T-helper 2 cell (primary cell): ENCODE measurements around the gene CENPX.

ENCODE experiments used
- DNase-seq, 5 experiments: peaks; one replicate each; pipeline versions ENCODE4 v3.0.0 to v3.0.0-alpha.2; 2012 to 2022
- total RNA-seq, 2 donors: gene quantifications; one replicate each; lab custom pipeline; 2026; lab: John Stamatoyannopoulos, UW

CENPX gene
- 7.8 to 11.2 reads per million in 2 donors for total RNA-seq

- no peak for DNase-seq
These were observed at the start of gene CENPX for GRCh38 chr17:82022310-82022980. TSS of gene CENPX (minus strand) at chr17:82022878. CDS start at chr17:82022861, 17 bp downstream.

GRCh38 chr17:82070611-82071010 is 47.9 kb upstream of the CENPX start:
- no peak for DNase-seq

- DNase-seq, result peak; percentile 44 to 82 (median 51)
These were observed 43.1 kb upstream of the CENPX start, which contains the start of gene DUS1L for GRCh38 chr17:82065638-82066303. TSS of gene DUS1L (minus strand) at chr17:82065804. CDS start at chr17:82065059, 745 bp downstream.

- no peak for DNase-seq
These were observed 42.5 kb upstream of the CENPX start for GRCh38 chr17:82065193-82065637.

GRCh38 chr17:82064433-82065192 is 41.9 kb upstream of the CENPX start:
- DNase-seq, result no peak

GRCh38 chr17:82063424-82064415 is 41.0 kb upstream of the CENPX start:
- no peak for DNase-seq

- no peak for DNase-seq
These were observed 40.3 kb upstream of the CENPX start for GRCh38 chr17:82062984-82063368.

DNA sequence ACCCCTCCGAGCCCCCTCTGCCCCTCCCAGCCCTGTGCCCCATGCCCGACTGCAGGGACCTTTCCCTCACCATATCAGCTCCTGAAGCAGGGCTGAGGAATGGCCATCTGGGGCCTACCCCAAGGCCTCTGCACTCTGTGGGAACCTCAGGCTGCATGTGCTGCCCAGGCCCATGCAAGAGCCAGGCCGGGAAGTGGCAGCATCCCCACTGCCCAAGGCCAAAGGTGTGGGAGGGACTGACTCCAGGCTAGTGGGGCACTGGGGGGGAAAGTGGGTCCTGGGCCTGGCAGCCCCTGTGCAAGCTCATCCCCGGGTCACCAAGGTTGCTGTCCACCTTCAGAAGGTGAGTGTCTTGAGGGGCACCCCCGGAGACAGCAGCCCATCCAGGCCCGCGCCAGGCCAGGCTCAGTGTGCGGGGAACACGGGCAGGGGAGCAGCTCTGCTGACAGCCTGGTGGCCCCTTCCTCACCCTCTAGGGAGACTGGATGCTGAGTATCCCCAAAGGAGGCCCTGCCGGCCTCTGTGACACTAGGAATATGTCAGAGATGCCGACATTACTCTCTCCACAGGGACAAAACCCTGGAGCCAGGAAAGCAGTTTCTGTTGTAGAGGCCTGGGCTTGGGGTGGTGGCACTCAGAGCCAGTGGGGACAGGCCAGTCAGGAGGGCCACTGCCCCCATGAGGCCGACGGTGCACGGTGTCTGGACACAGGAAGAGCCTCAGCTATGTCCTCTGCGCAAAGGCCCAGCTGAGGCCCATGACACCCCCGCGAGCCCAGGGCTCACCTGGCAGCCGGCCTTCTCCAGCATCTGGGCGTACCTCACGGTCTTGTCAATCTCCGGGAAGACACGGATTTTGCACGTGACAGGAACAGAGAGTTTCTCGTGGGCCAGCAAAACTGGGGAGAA is 39.7 kb upstream of the CENPX start:
- DNase-seq, result no peak

DNA sequence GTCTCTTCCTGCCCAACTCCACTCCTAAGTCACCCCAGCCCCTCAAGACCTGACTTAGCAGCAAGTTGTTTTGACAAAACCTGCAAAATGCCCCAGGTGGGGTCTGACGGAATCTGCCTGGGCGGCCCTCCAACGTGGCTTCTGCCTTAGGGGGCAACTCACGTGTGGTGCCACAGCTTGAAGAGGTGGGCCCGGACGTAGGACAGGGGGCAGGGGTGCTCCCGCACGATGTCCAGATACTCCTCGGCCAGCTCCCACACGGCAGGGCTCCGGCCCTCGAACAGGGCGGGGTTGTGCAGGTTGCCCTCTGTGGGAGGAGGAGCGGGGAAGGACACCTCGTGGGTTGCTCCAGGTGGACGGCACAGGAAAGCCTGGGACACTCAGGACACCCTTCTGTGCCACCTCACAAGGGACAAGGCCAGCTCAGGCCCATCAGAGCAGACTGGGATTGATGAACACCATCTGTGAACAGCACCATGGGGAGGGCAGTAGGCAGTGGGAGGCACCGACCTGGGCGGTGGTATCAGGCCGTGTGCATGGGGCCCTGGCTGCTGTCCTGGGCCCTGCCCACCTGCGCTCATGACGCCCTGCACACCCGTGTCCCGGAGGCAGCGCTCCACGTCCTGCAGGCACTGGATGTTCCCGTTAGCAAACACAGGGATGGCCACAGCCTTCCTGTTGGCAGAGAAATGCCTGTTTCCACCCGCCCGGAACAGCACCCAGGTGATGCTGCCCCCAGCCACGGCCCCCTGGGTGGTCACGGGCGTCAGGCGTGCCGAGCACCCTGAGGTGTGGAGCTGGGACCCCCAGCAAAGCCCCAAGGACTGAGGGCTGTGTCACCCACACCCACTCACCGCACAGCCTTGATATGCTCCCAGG is 38.6 kb upstream of the CENPX start:
- DNase-seq, result no peak

GRCh38 chr17:82060614-82061013 is 37.9 kb upstream of the CENPX start:
- no peak for DNase-seq

DNA sequence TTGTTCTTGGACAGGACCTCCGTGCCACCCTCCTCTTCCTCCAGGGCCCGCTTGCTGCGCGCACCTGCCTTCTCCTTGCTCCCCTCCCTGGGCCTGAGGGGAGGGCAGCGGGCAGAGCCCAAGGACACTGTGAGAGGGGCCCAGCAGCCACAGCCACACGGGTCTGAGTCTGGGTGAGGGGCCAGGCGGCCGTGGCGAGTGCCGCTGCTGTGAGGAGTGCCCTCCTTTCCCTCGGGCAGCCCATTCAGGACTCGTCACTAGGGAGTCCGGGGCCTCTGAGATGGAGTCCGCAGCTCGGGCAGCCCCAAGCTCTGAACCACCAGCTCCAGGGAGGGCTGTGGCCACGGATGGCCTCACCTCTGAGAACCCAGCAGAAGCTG is 37.3 kb upstream of the CENPX start:
- DNase-seq, result no peak

DNA sequence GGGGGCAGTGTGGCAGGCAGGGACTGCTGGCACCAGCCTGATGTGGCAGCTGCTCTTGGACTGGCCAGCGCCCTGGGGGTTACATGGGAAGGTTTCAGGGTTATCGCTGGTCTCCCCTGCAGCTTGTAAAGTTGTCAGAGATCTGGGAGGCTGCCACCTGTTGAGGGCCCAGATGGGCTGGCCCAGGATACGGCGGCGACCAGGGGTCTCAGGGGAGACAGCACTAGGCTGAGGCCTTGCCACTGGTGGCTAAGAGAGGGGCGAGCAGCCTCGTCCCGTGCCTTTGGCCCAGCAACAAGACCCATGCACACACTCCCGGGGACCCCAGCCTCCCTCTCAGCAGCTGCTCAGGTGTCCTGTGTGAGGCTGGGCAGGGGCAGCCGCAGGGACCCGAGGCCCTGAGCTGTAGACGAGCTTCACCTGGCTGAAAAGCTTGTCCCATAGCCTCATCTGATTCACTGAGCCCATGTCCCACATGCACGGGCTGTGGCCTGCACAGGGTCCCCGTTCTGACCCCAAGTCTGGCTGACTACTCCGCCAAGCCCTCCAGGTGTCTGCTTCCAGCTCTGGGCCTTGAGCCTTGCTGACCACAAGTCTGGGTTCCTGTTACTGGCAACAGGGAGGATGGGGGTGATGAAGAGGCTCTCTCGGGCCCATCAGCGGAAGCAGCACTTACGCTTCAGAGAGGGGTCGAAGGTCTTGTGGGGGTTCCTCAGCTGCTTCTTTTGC is 36.8 kb upstream of the CENPX start:
- no peak for DNase-seq

- DNase-seq, result no peak
These were observed 36.2 kb upstream of the CENPX start for GRCh38 chr17:82058855-82059249.

DNA sequence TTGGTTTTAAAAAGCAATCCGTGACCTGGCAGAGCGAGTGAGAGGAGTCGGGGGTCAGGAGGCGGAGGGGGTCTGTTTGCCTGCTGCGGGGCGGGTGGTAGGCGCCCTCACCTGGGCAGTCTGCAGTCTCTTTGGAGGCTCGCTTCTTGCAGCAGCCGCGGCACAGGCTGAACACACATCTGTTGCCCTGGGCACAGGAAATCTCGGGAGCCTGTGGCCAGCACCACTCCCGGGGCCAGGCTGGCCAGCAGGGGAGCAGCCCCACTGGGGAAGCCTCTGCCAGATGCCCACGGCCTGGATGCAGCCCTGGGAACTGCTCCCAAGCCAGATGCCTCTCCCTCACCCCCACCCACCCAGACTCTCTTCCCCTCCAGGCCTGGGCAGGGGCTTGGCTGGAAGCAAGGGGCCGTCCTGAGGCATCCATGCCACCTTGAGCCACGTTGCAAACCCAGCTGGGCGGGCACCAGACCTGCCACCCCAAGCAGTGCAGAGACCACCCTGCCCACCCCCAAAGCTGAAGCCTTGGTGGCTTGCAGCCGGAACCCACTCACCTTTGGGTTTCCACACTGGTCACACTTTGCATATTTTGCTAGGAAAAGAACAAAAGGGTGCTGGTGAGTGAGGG is 35.7 kb upstream of the CENPX start:
- DNase-seq, result no peak

DNA sequence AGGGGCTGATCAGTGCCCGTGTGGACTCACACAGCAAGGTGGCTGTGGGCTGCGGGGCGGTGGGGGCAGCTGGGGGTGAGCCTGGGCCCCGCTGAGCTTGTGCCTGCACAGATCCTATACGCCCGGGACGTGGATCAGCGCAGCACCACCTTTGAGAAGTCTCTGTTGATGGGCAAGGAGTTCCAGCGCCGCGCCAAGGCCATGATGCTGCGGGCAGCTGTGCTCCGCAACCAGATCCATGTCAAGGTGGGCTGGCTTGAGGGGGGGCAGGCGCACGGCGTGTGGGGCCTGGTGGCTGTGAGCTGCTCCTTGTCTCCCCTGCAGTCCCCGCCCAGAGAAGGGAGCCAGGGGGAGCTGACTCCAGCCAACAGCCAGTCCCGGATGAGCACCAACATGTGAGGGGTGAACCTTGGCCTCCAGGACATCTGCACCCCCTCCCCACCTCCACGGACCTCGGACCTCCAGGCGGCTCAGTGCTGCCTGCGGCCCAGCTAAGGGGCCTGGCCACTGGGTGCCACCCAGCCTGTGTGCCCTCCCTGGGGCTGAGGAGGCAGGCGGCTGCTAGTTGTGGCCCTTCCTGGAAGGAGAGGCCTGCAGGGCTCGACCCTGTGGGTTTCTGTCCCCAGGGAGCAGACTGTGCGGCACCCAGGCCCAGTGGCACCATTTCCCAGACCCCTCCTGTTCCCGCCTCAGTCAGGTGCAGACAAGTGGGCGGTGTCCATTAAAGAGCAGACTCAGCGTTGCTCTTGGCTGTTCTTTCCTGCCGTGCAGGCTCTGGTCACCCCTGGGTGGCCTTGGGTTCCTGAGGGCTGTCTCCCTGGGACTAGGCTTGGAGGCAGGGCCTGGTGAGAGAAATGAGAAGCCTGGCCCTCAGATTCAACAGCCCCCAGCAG is 34.3 kb upstream of the CENPX start:
- DNase-seq, result no peak

GRCh38 chr17:82055965-82056728 is 33.5 kb upstream of the CENPX start:
- DNase-seq, result no peak
